Ovary (tissue), 3 donors: ENCODE data around the gene TPSB2.

Source experiments
- CTCF ChIP-seq, 3 donors: fragments of 450-650 bp in 2 of 3; fragments of 200-600 bp in 1 of 3; IDR thresholded peaks; one replicate each; pipeline versions ENCODE4 v1.5.1 to v1.8.0; 2016 to 2022; ENCODE audit warnings: antibody characterized with exemption in 3 of 3, mild to moderate bottlenecking in 1 of 3
- POLR2A ChIP-seq: fragments of 450-650 bp; IDR thresholded peaks from one replicate; pipeline ENCODE4 v1.6.1; 2017; ENCODE audit warnings: antibody characterized with exemption, mild to moderate bottlenecking, moderate library complexity
- donor health status: DM: no; HTN: no; CAD: no.

- no peak for TF ChIP-seq CTCF (IDR thresholded peaks at IDR 0.05)
- TF ChIP-seq POLR2A: no peak
These were observed 48.3 kb downstream of the TPSB2 start for GRCh38 chr16:1181404-1182315.
